Testis (tissue), 2 donors: ENCODE results near the gene NOP9.

Experiments
- POLR2A ChIP-seq: fragments of 450-650 bp; IDR thresholded peaks from one replicate; pipeline ENCODE4 v1.6.1; 2017; ENCODE audit warnings: antibody characterized with exemption, mild to moderate bottlenecking, moderate library complexity
- TF ChIP-seq, protein P1 (sequence below), 3 experiments: fragments of 450-650 bp in 2 of 3; fragments of 200-600 bp in 1 of 3; sonication (generic) in 1 of 3; IDR thresholded peaks; one replicate each; pipeline ENCODE4 v1.5.1; 2016 to 2019; ENCODE audit warnings: antibody characterized with exemption in 3 of 3, mild to moderate bottlenecking in 2 of 3, moderate library complexity in 1 of 3

GRCh38 chr14:24313913-24314312, 14.3 kb downstream of the NOP9 start:
- TF ChIP-seq POLR2A: no peak
- TF ChIP-seq, protein P1, sequence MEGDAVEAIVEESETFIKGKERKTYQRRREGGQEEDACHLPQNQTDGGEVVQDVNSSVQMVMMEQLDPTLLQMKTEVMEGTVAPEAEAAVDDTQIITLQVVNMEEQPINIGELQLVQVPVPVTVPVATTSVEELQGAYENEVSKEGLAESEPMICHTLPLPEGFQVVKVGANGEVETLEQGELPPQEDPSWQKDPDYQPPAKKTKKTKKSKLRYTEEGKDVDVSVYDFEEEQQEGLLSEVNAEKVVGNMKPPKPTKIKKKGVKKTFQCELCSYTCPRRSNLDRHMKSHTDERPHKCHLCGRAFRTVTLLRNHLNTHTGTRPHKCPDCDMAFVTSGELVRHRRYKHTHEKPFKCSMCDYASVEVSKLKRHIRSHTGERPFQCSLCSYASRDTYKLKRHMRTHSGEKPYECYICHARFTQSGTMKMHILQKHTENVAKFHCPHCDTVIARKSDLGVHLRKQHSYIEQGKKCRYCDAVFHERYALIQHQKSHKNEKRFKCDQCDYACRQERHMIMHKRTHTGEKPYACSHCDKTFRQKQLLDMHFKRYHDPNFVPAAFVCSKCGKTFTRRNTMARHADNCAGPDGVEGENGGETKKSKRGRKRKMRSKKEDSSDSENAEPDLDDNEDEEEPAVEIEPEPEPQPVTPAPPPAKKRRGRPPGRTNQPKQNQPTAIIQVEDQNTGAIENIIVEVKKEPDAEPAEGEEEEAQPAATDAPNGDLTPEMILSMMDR (IDR thresholded peaks at IDR 0.05): no peak
